GM10248 (cell line): ENCODE data around the gene USP10.

Experiments
- CTCF ChIA-PET: fragments of 300-600 bp; sonication (Branson Sonifier 250); formaldehyde crosslinking; extraction: SDS; loops from one replicate; lab custom pipeline; 2021; ENCODE audit warnings: antibody characterized with exemption; lab: Yijun Ruan, JAX
- POLR2A ChIA-PET: fragments of 350-650 bp; sonication (Branson Sonifier 250); formaldehyde crosslinking; extraction: SDS; loops from one replicate; lab custom pipeline; 2020; ENCODE audit warnings: antibody characterized with exemption; lab: Yijun Ruan, JAX
- DNase-seq: peaks from one replicate; pipeline ENCODE4 v3.0.0; 2012; ENCODE audit errors: extremely low spot score
- TF ChIP-seq, protein P1 (sequence below): IDR thresholded peaks from 2 replicates; pipeline ENCODE4 v1.5.1; 2012; ENCODE audit warnings: mild to moderate bottlenecking, low read depth; ENCODE audit errors: extremely low read depth, missing control alignments, control extremely low read depth

The USP10 gene

DNA sequence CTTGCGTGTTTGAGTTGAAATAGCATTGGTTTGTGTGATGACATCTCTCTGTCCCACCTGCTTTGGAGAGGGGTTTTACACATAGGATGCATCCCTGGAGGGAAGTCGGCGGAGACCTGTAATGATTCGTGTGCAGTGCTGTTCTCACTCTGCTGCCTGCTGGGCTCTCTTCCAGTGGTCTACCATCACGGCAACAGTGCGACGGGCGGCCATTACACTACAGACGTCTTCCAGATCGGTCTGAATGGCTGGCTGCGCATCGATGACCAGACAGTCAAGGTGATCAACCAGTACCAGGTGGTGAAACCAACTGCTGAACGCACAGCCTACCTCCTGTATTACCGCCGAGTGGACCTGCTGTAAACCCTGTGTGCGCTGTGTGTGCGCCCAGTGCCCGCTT is 78.9 kb downstream of the USP10 start:
- ChIA-PET POLR2A (no interaction called here), CTCF (no interaction called here)
- DNase-seq: no peak
- TF ChIP-seq, protein P1, sequence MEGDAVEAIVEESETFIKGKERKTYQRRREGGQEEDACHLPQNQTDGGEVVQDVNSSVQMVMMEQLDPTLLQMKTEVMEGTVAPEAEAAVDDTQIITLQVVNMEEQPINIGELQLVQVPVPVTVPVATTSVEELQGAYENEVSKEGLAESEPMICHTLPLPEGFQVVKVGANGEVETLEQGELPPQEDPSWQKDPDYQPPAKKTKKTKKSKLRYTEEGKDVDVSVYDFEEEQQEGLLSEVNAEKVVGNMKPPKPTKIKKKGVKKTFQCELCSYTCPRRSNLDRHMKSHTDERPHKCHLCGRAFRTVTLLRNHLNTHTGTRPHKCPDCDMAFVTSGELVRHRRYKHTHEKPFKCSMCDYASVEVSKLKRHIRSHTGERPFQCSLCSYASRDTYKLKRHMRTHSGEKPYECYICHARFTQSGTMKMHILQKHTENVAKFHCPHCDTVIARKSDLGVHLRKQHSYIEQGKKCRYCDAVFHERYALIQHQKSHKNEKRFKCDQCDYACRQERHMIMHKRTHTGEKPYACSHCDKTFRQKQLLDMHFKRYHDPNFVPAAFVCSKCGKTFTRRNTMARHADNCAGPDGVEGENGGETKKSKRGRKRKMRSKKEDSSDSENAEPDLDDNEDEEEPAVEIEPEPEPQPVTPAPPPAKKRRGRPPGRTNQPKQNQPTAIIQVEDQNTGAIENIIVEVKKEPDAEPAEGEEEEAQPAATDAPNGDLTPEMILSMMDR: no peak

DNA sequence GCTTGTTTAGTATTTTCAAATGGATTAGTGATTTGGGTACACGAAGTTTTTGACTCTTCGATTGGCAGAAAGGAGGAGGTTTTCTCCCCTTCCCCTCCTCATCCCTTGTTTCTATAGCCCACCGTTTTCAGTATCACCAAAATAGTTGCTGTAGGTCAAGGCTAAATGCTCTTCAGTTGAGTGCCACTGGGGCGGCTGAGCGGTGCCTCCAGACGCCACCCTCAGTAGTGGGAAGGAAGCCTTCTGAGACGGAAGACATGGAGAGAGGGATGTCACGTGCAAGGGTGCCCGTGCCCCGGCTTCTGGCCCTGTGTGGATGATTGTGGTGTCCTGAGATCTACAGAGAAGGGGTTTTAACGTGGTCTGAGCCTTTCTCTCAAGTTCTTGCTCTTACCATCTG is 80.3 kb downstream of the USP10 start:
- CTCF ChIA-PET: interaction anchor here (1.7 kb wide), 1 partner anchor 191 kb away, joined by 3 read pairs; no protein-coding TSS in a partner anchor

DNA sequence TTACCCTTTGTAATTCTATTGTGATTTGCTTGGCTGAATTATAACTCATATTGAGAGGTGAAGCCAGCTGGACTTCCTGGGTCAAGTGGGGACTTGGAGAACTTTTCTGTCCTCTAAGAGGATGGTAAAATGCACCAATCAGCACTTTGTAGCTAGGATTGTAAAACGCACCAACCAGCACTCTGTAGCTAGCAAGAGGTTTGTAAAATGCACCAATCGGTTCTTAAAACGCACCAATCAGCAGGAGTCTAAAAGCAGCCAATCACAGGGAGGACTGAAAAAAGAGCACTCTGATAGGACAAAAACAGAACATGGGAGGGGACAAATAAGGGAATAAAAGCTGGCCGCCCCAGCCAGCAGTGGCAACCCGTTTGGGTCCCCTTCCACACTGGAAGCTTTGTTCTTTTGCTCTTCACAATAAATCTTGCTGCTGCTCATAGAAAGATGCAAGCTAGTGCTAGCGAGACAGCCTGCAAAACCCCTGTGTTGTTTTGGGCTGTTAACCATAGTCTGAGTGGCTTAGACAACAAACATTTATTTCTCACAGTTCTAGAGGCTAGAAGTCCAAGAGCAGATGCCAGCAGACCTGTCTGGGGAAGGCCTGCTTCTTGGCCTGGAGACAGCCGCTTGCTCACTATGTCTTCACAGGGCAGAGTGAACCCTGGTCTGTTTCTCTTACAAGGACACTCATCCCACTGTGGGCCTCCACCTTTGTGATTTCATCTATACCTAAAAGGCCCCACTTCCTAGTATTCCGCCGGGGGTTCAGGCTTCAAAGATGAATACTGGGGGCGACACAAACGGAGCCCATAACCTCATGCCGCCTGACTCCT is 81.0 kb downstream of the USP10 start:
- ChIA-PET CTCF (interaction anchor here (1.7 kb wide), 1 partner anchor 190 kb away, joined by 3 read pairs; no protein-coding TSS in a partner anchor), POLR2A (no interaction called here)
- no peak for DNase-seq
- TF ChIP-seq, protein P1: no peak

More for the DNA sequence above, 80.3 kb downstream of the USP10 start:
- no peak for DNase-seq
- POLR2A ChIA-PET: no interaction called here
- TF ChIP-seq, protein P1: no peak

DNA sequence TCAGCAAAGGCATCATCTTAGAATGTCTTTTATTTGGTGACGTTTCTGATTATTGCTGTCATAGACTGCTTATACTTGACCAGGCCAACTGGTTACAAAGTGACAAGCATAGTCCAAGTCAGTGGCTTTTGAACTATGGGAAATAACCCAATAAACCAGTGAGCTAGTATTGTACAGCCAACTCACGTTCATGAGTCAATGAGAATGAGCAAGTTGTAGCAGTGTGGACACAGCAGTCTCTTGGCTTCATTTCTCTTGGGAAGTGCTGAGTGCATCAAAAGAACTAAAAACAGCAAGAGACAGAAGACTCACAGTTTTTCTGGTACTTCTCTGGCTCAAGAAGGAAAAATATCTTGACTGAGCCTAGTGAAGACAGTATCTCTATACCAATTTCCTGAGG is 83.0 kb downstream of the USP10 start:
- ChIA-PET POLR2A (no interaction called here), CTCF (interaction anchor here (1.7 kb wide), 1 partner anchor 23 kb away, joined by 5 read pairs; no protein-coding TSS in a partner anchor)
- DNase-seq: no peak
- TF ChIP-seq, protein P1: no peak

DNA sequence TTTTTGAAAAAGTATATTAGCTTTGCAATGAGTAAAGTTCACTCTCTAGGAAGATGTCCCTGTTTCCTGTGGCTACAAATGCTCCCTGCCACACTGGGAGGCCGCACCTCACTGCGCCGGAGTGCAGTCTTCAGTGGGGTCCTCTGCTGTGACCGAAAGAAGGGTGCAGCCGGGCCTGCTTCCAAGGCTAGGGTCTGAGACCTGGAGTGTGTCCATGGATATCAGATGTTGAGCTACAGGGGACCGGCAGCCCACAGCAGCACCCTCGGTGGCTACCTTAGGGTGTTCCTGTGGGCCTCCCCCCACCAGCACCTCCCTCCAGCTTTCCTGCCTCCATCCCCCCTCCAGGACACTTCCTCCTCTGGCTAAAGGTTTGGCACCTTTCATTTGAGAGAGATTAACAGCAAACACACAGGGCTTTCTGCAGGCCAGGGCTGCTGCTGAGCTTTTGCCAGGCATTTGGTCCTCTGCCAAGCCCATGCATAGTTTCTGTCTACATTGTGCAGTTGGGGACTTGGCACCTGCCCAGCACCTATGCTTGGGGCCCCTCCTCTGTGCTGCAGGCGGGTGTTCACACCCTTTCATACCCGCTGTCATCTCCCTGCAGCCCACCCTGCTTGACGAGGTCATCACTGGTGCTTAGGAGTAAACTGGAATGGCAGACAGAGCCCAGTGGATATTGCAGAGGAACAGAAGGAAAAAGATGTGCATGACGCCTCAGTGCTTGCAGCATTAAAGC is 86.2 kb downstream of the USP10 start:
- DNase-seq: no peak
- ChIA-PET POLR2A (no interaction called here), CTCF (interaction anchor here (0.9 kb wide), 1 partner anchor 47 kb away, joined by 3 read pairs; no protein-coding TSS in a partner anchor)

More for the DNA sequence above, 86.2 kb downstream of the USP10 start:
- TF ChIP-seq, protein P1: no peak
